HL-60 (cell line): Measurements from ENCODE around the gene ACVR1.

Source experiments
- DNase-seq, 2 experiments: peaks; one replicate each; pipeline ENCODE4 v3.0.0-alpha.2; 2010 to 2020; ENCODE audit warnings: low read depth in 1 of 2, low spot score in 1 of 2
- H3K27ac ChIP-seq: fragments of 250-450 bp; sonication (Bioruptor Pico); replicated peaks from 2 replicates; pipeline ENCODE4 v1.5.1; 2020; ENCODE audit warnings: mild to moderate bottlenecking, moderate library complexity
- H3K27me3 ChIP-seq: fragments of 250-450 bp; sonication (Bioruptor Pico); 2 replicates; pipeline ENCODE4 v1.5.1; 2021; ENCODE audit warnings: mild to moderate bottlenecking, moderate library complexity; ENCODE audit not compliant: insufficient read depth, poor library complexity, severe bottlenecking
- H3K4me3 ChIP-seq: replicated peaks from 2 replicates; pipeline ENCODE4 v1.5.1; 2011; ENCODE audit warnings: mild to moderate bottlenecking, control low read depth, low read length; ENCODE audit not compliant: insufficient read depth
- CTCF ChIP-seq: IDR thresholded peaks from one replicate; pipeline ENCODE4 v1.5.1; 2011; ENCODE audit warnings: low read length, control low read depth, inconsistent platforms; ENCODE audit not compliant: insufficient read depth
- GABPA ChIP-seq: IDR thresholded peaks from 2 replicates; pipeline ENCODE4 v1.6.1; 2012; ENCODE audit warnings: low read depth
- POLR2AphosphoS5 ChIP-seq: IDR thresholded peaks from 2 replicates; pipeline ENCODE4 v1.6.1; 2012; ENCODE audit warnings: low read depth
- REST ChIP-seq: IDR thresholded peaks from 2 replicates; pipeline ENCODE4 v1.6.1; 2012; ENCODE audit warnings: low read depth; ENCODE audit not compliant: insufficient replicate concordance
- SPI1 ChIP-seq: IDR thresholded peaks from 2 replicates; pipeline ENCODE4 v1.6.1; 2012; ENCODE audit warnings: low read depth, mild to moderate bottlenecking, borderline replicate concordance

Gene ACVR1

GRCh38 chr2:157746234-157746950 lies 129.7 kb downstream of the ACVR1 start:
- Histone ChIP-seq H3K27ac (no peak overlapping the region), H3K4me3 (no peak overlapping the region), H3K27me3 (no peaks in the 10 kb centered on the region)
- TF ChIP-seq POLR2AphosphoS5 (no peak), REST (no peak), CTCF (no peak), GABPA (no peak), SPI1 (no peak)
- DNase-seq, result no peak

- H3K27me3 ChIP-seq, result no peaks in the 10 kb centered on the region
- no peak overlapping the region for H3K27ac ChIP-seq
- TF ChIP-seq POLR2AphosphoS5 (no peak), GABPA (no peak), CTCF (no peak), REST (no peak), SPI1 (no peak)
- H3K4me3 ChIP-seq, result no peak overlapping the region
- no peak for DNase-seq
These were observed 131.5 kb downstream of the ACVR1 start for GRCh38 chr2:157744571-157745076.

DNA sequence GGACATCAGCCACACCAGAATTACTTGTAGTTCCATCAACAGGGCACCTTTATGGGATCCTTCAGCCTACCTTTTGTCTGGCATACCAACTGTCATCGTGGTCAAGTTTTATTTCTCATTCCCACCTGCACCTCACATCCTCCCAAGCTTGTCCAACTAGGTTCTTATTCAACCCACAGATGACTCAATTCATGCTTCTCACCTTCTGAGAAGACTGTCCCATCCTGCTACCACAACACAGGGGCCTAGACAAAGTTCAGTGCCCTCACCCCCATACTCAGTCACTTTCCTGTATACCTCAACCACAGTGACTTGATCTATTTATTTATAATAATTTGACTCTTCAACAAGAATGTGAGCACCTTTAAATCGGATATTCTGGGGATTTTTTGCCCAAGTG lies 133.1 kb downstream of the ACVR1 start:
- no peak overlapping the region for H3K27ac ChIP-seq
- H3K27me3 ChIP-seq, result no peaks in the 10 kb centered on the region
- no peak for DNase-seq
- H3K4me3 ChIP-seq, result no peak overlapping the region
- TF ChIP-seq SPI1, result no peak
- no peak for TF ChIP-seq POLR2AphosphoS5
- no peak for TF ChIP-seq REST
- TF ChIP-seq GABPA, result no peak
- TF ChIP-seq CTCF, result no peak
